Activated CD8-positive, alpha-beta memory T cell treated with anti-CD3 and anti-CD28 coated beads, Interleukin-2, amount 50 U/mL, for 1 hour (primary cell): ENCODE data around the gene ODC1.
"Not testable (repeated sequence)": the region's sequence is repeated elsewhere in the genome, so short reads cannot be mapped to it uniquely, and the experiment has no call there.

Experiments used
- DNase-seq: peaks from one replicate; pipeline ENCODE4 v3.0.0-alpha.2; 2020; ENCODE audit errors: extremely low read depth

ODC1 gene

GRCh38 chr2:10478298-10478625, 30.1 kb upstream of the ODC1 start:
- no peak for DNase-seq

GRCh38 chr2:10477443-10478297, 29.5 kb upstream of the ODC1 start:
- no peak for DNase-seq

GRCh38 chr2:10476723-10477442, 28.8 kb upstream of the ODC1 start:
- no peak for DNase-seq

- no peak for DNase-seq
Measured at GRCh38 chr2:10475811-10476660, 27.9 kb upstream of the ODC1 start.

GRCh38 chr2:10475221-10475722, 27.1 kb upstream of the ODC1 start:
- no peak for DNase-seq

- DNase-seq = no peak
Measured at GRCh38 chr2:10473121-10473756, 25.1 kb upstream of the ODC1 start.

GRCh38 chr2:10471955-10472354, 23.8 kb upstream of the ODC1 start:
- DNase-seq = no peak

- DNase-seq = no peak
Measured at GRCh38 chr2:10471046-10471571, 23.0 kb upstream of the ODC1 start.

- DNase-seq = no peak
Measured at GRCh38 chr2:10469955-10470608, 22.0 kb upstream of the ODC1 start.

GRCh38 chr2:10469301-10469700, 21.2 kb upstream of the ODC1 start:
- DNase-seq = no peak

- no peak for DNase-seq
Measured at GRCh38 chr2:10467401-10467800, 19.3 kb upstream of the ODC1 start.

GRCh38 chr2:10466801-10467200, 18.7 kb upstream of the ODC1 start:
- no peak for DNase-seq

GRCh38 chr2:10465910-10466309, 17.8 kb upstream of the ODC1 start:
- no peak for DNase-seq

- DNase-seq = no peak
Measured at GRCh38 chr2:10462178-10463083, 14.3 kb upstream of the ODC1 start.

GRCh38 chr2:10460366-10460796, 12.3 kb upstream of the ODC1 start:
- DNase-seq = no peak

GRCh38 chr2:10457846-10458598, 9.9 kb upstream of the ODC1 start:
- no peak for DNase-seq

- DNase-seq = not testable (repeated sequence)
Measured at GRCh38 chr2:10457195-10457594, 9.1 kb upstream of the ODC1 start.

GRCh38 chr2:10454505-10454904, 6.4 kb upstream of the ODC1 start:
- no peak for DNase-seq

GRCh38 chr2:10453905-10454298, 5.8 kb upstream of the ODC1 start:
- no peak for DNase-seq
